ENCODE results near the gene RITA1. TPM values are rescaled to one million over a fixed set of nuclear protein-coding genes. Genes with fewer than 3 reads are reported as not detected.

RITA1 gene
- total and polyA plus RNA-seq, 2 of the 4 experiments (the other 2 are of a cell fraction), result 14.2 to 14.7 TPM

- H3K27ac ChIP-seq (ENCODE audit: insufficient read depth, low read length), result peak overlapping the region; percentile 55; the same call in 1 of the 2 replicates
- no peaks in the 10 kb centered on the region for H3K9me3 ChIP-seq (ENCODE audit: control insufficient read depth, insufficient read depth, low read length)
- H2BK15ac ChIP-seq (ENCODE audit: low read depth, low read length), result no peak overlapping the region; the same call in 2 of the 3 replicates
- peak overlapping the region; percentile 48; the same call in 1 of the 2 replicates for H3K18ac ChIP-seq (ENCODE audit: low read depth, low read length)
- no peak overlapping the region for H3K14ac ChIP-seq (replicated peaks; ENCODE audit: low read depth, low read length)
- no peak overlapping the region for H3K9ac ChIP-seq (ENCODE audit: low read depth, low read length)
- no TSS peak for BruUV-seq (replicated peaks)
- WGBS, 2 experiments (ENCODE audit: extremely low coverage in 2 of 2, insufficient read length in 1 of 2), result no CpG with 5 or more reads among the region's 5 CpGs
- intact Hi-C loops (cut with micrococcal nuclease), result loop anchor here (2.0 kb wide), 1 partner anchor 18 kb away; no protein-coding TSS in a partner anchor
- H2BK5ac ChIP-seq (ENCODE audit: low read depth, low read length, poor library complexity, severe bottlenecking), result peak overlapping the region; percentile 84
- no peak overlapping the region for H2AK9ac ChIP-seq (replicated peaks; ENCODE audit: low read depth, low read length, poor library complexity)
- peaks cover 4% of the 10 kb centered on the region for H3K9me1 ChIP-seq (ENCODE audit: insufficient read depth, low read length)
- in situ Hi-C loops (cut with MboI; ENCODE audit: low sequenced_read_pairs), result no loop called here
- no peak overlapping the region for H3K4me3 ChIP-seq (ENCODE audit: insufficient read depth, low read depth, low read length)
- no peak overlapping the region for H3K56ac ChIP-seq (ENCODE audit: extremely low read depth, insufficient read depth, low read length)
- no peak overlapping the region for H3K23ac ChIP-seq (ENCODE audit: low read depth, low read length)
- ChIA-PET POLR2A (ENCODE audit: unreplicated experiment) (interaction anchor here (0.6 kb wide), 1 partner anchor 9 kb away, joined by 3 read pairs; no protein-coding TSS in a partner anchor), CTCF (no interaction called here)
- H3K27me3 ChIP-seq (ENCODE audit: control insufficient read depth, insufficient read depth, low read length), result no peaks in the 10 kb centered on the region
- H3K36me3 ChIP-seq (ENCODE audit: control insufficient read depth, insufficient read depth, low read length), result no peaks in the 10 kb centered on the region
- peak; percentile 94 for ATAC-seq (ENCODE audit: low read depth)
- no peak for TF ChIP-seq MXI1 (IDR thresholded peaks at IDR 0.05; ENCODE audit: borderline replicate concordance, low read depth, low read length)
- TF ChIP-seq, protein P1, sequence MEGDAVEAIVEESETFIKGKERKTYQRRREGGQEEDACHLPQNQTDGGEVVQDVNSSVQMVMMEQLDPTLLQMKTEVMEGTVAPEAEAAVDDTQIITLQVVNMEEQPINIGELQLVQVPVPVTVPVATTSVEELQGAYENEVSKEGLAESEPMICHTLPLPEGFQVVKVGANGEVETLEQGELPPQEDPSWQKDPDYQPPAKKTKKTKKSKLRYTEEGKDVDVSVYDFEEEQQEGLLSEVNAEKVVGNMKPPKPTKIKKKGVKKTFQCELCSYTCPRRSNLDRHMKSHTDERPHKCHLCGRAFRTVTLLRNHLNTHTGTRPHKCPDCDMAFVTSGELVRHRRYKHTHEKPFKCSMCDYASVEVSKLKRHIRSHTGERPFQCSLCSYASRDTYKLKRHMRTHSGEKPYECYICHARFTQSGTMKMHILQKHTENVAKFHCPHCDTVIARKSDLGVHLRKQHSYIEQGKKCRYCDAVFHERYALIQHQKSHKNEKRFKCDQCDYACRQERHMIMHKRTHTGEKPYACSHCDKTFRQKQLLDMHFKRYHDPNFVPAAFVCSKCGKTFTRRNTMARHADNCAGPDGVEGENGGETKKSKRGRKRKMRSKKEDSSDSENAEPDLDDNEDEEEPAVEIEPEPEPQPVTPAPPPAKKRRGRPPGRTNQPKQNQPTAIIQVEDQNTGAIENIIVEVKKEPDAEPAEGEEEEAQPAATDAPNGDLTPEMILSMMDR (conservative IDR thresholded peaks at IDR 0.05; ENCODE audit: low read depth, low read length), result no peak
- TF ChIP-seq MAFK (IDR thresholded peaks at IDR 0.05; ENCODE audit: low read depth, low read length), result 0 out of 2 replicates have a peak, but pooled peaks have one; percentile 12
- peak; percentile 98 for TF ChIP-seq CEBPB (IDR thresholded peaks at IDR 0.05; ENCODE audit: low read depth, low read length)
- peak; percentile 69 for TF ChIP-seq FOS (IDR thresholded peaks at IDR 0.05; ENCODE audit: low read depth, low read length)
- peak; percentile 99 for TF ChIP-seq RCOR1 (IDR thresholded peaks at IDR 0.05; ENCODE audit: insufficient replicate concordance, low read length)
- TF ChIP-seq, protein P2, sequence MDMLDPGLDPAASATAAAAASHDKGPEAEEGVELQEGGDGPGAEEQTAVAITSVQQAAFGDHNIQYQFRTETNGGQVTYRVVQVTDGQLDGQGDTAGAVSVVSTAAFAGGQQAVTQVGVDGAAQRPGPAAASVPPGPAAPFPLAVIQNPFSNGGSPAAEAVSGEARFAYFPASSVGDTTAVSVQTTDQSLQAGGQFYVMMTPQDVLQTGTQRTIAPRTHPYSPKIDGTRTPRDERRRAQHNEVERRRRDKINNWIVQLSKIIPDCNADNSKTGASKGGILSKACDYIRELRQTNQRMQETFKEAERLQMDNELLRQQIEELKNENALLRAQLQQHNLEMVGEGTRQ (IDR thresholded peaks at IDR 0.05; ENCODE audit: low read depth, low read length), result no peak
- peak; percentile 66 for TF ChIP-seq MAZ (IDR thresholded peaks at IDR 0.05; ENCODE audit: borderline replicate concordance, low read depth, low read length)
- TF ChIP-seq SMC3 (IDR thresholded peaks at IDR 0.05; ENCODE audit: low read depth, low read length), result 0 out of 2 replicates have a peak, but pooled peaks have one; percentile 6
- peak; percentile 4; the same call in 1 of the 2 replicates for TF ChIP-seq RAD21 (IDR thresholded peaks at IDR 0.05; ENCODE audit: low read length)
- peak; percentile 20; the same call in 1 of the 2 replicates for TF ChIP-seq BHLHE40 (IDR thresholded peaks at IDR 0.05; ENCODE audit: low read depth, low read length)
- no peak overlapping the region for H4K91ac ChIP-seq (ENCODE audit: insufficient read depth, low read depth, low read length)
- DNase-seq, result peak; percentile 97
- no peak overlapping the region for H4K5ac ChIP-seq (ENCODE audit: low read depth, low read length)
- H4K8ac ChIP-seq (ENCODE audit: low read depth in 2 of 2, low read length in 2 of 2), result peak overlapping the region in 1 of 2 experiments; percentile 29; a peak in 2 of 4 replicates
- peaks cover 3% of the 10 kb centered on the region; the same call in 1 of the 2 replicates for H3K4me1 ChIP-seq (ENCODE audit: control insufficient read depth, insufficient read depth, low read length)
- no peak overlapping the region for H2AK5ac ChIP-seq (ENCODE audit: low read depth, low read length)
- H4K20me1 ChIP-seq (ENCODE audit: insufficient read depth, low read length), result 0 out of 2 replicates have a peak, but pooled peaks cover 3% of the 10 kb centered on the region
- H2BK120ac ChIP-seq (ENCODE audit: low read depth, low read length), result peak overlapping the region; percentile 12; the same call in 1 of the 2 replicates
- no peaks in the 10 kb centered on the region for H3K79me1 ChIP-seq (ENCODE audit: low read depth in 1 of 2, low read length in 2 of 2)
- H2BK20ac ChIP-seq (ENCODE audit: low read depth, low read length), result 0 out of 2 replicates have a peak overlapping the region, but pooled peaks have one; percentile 3
- peak overlapping the region; percentile 42; the same call in 1 of the 2 replicates for H3K4ac ChIP-seq (ENCODE audit: low read depth, low read length)
- H2AFZ ChIP-seq (replicated peaks; ENCODE audit: low read length, poor library complexity), result no peak overlapping the region
- peak overlapping the region; percentile 50 for H3K4me2 ChIP-seq (ENCODE audit: low read depth, low read length)
- dilution Hi-C loops (cut with HindIII; ENCODE audit: low sequenced_read_pairs, unreplicated experiment), result no loop called here
Measured at GRCh38 chr12:113214895-113215400, 29.4 kb downstream of the RITA1 start.

Measured in IMR-90 (cell line).